Stimulated activated memory B cell treated with anti-CD40 and anti-IgM and Interleukin-4, amounts not matched to agents 10 μg/mL and 1 μg/mL and 100 μg/mL, for 72 hours (primary cell): Measurements from ENCODE around the gene JAK2.

Experiments used
- ATAC-seq: fragments of 150-1000 bp; cut with Tn5 transposase; 2 replicates; pipeline ENCODE4 v1.10.0; 2021
- H3K27ac Mint-ChIP-seq: one replicate; pipeline ENCODE4 v1.8.0; 2022; ENCODE audit warnings: mild to moderate bottlenecking, mixed read lengths
- H3K27me3 Mint-ChIP-seq: one replicate; pipeline ENCODE4 v1.8.0; 2022; ENCODE audit warnings: mixed read lengths
- H3K36me3 Mint-ChIP-seq: one replicate; pipeline ENCODE4 v1.8.0; 2022; ENCODE audit warnings: mixed read lengths
- H3K4me1 Mint-ChIP-seq: one replicate; pipeline ENCODE4 v1.8.0; 2022; ENCODE audit warnings: mixed read lengths
- H3K4me3 Mint-ChIP-seq: one replicate; pipeline ENCODE4 v1.8.0; 2022; ENCODE audit warnings: mild to moderate bottlenecking, moderate library complexity, mixed read lengths
- H3K9me3 Mint-ChIP-seq: one replicate; pipeline ENCODE4 v1.8.0; 2022; ENCODE audit warnings: mixed read lengths

JAK2 gene

DNA sequence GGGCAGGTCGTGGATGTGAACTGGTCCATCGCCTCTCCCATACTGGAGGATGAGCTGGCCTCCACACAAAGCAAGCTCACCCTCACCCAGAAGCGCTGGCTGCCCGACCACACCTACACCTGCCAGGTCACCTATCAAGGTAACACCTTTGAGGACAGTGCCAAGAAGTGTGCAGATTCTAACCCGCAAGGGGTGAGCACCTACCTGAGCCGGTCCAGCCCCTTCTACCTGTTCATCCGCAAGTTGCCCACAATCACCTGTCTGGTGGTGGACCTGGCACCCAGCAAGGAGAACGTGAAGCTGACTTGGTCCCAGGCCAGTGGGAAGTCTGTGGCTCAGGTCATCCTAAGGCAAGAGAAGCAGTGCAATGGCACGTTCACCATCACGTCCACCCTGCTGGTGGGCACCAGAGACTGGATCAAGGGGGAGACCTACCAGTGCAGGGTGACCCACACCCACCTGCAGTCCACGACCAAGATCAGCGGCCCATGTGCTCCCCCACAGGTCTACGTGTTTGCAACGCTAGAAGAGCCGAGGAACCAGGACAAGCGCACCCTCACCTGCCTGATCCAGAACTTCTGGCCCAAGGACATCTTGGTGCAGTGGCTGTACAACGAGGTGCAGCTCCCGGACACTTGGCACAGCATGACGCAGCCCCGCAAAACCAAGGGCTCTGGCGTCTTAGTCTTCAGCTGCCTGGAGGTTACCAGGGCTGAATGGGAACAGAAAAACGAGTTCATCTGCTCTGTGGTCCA lies 129.1 kb downstream of the JAK2 start:
- no peaks in the 10 kb centered on the region for H3K4me1 Mint-ChIP-seq
- peaks cover 5% of the 10 kb centered on the region for H3K9me3 Mint-ChIP-seq
- no peak for ATAC-seq
- peaks cover 18% of the 10 kb centered on the region for H3K36me3 Mint-ChIP-seq
- H3K4me3 Mint-ChIP-seq = no peak overlapping the region
- H3K27me3 Mint-ChIP-seq = no peaks in the 10 kb centered on the region
- H3K27ac Mint-ChIP-seq = no peak overlapping the region

DNA sequence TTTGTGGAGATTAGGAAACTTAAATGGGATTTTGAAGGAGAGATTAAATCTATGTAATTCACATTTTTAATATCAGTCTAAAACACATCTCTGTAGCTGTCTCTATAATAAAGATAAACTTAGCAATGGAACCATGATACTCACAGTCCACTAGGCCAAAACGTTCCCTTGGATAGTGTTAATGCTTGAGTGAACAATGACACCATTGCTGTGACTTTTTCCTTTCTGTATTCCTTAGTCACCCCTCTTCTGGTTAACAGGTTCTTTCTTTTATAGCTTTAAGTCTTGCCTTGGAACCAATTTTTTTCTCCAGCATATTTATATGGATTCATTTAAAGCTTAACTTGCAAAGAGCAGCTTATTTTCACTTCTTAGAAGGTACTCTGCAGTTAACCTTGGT lies 137.0 kb downstream of the JAK2 start:
- Mint-ChIP-seq H3K27me3 (no peaks in the 10 kb centered on the region), H3K36me3 (peaks cover 55% of the 10 kb centered on the region), H3K27ac (no peak overlapping the region), H3K4me1 (no peaks in the 10 kb centered on the region), H3K9me3 (no peaks in the 10 kb centered on the region), H3K4me3 (no peak overlapping the region)
- no peak for ATAC-seq

DNA sequence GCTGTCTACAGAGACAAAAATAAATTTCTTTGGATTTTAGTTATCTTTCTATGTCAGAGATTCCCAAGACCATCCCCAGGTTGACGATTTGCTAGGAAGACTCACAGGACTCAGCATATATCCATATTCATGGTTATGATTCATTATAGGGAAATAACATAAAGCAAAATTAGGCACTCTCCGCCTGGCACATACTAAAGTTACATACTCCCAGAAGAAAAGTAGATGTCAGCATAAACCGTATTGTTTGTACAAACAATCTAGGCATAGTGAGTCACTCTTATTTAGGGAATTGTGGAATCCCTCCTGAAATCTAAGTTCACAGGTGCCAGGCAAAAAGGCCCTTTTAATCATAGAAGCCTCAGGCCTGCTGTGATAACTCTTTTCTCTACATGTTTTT lies 137.4 kb downstream of the JAK2 start:
- H3K4me3 Mint-ChIP-seq = no peak overlapping the region
- no peaks in the 10 kb centered on the region for H3K4me1 Mint-ChIP-seq
- no peak for ATAC-seq
- H3K36me3 Mint-ChIP-seq = peaks cover 56% of the 10 kb centered on the region
- H3K27me3 Mint-ChIP-seq = no peaks in the 10 kb centered on the region
- no peaks in the 10 kb centered on the region for H3K9me3 Mint-ChIP-seq
- no peak overlapping the region for H3K27ac Mint-ChIP-seq

DNA sequence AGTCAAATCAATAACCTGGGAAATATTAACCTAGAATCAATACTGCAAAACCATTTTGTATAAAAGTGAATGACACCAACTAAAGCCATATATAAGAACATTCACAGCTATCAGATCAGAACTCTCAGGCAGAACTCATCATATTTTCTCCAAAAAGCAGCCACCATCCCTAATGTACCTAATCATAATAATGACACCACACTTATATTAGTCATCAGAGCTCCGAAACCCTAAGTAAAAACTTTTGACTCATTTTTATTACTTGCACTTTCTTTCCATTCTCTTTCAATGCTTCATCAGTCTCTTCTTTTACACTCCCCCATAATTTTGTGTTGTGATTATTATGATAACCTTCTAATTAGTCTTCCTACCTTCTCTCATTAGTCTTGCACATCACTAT lies 155.1 kb downstream of the JAK2 start:
- H3K27ac Mint-ChIP-seq = no peak overlapping the region
- no peak overlapping the region for H3K4me3 Mint-ChIP-seq
- no peaks in the 10 kb centered on the region for H3K4me1 Mint-ChIP-seq
- peaks cover 19% of the 10 kb centered on the region for H3K9me3 Mint-ChIP-seq
- no peaks in the 10 kb centered on the region for H3K27me3 Mint-ChIP-seq
- H3K36me3 Mint-ChIP-seq = peaks cover 65% of the 10 kb centered on the region
- ATAC-seq = no peak

DNA sequence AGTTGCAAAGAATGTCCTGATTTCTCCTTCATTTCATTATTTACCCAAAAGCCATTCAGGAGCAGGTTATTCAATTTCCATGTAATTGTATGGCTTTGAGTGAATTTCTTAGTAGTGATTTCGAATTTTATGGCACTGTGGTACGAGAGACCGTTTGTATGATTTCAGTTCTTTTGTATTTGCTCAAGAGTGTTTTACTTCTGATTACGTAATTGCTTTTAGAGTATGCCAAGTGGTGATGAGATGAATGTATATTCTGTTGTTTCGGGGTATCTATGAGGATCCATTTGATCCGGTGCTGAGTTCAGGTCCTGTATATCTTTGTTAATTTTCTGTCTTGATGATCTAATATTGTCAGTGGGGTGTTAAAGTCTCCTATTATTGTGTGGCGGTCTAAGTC lies 159.1 kb downstream of the JAK2 start:
- H3K27ac Mint-ChIP-seq = no peak overlapping the region
- no peaks in the 10 kb centered on the region for H3K27me3 Mint-ChIP-seq
- H3K36me3 Mint-ChIP-seq = peaks cover 92% of the 10 kb centered on the region
- no peak overlapping the region for H3K4me3 Mint-ChIP-seq
- H3K9me3 Mint-ChIP-seq = peaks cover 22% of the 10 kb centered on the region
- ATAC-seq = no peak
- no peaks in the 10 kb centered on the region for H3K4me1 Mint-ChIP-seq

DNA sequence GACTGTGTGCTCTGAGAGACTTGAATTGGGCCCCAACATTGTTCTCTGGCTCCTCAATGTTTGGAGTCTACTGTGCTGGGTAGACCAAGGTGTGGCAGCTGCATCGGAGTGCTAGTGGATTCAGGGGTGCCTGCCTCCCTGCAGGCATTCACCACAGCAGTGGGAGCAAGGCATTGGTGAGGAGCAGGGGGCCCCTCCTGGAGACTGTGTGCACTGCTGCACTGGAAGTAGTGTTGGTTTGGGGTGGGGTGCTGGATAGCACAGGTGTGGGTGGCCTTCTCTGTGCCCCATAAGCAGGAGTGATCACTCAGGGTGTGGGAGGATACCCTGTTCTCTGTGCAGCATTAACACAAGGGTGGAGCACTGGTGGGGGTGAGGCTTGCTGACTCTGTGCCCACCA lies 161.2 kb downstream of the JAK2 start:
- Mint-ChIP-seq H3K4me1 (no peaks in the 10 kb centered on the region), H3K9me3 (peaks cover 24% of the 10 kb centered on the region), H3K27me3 (no peaks in the 10 kb centered on the region), H3K36me3 (peaks cover 89% of the 10 kb centered on the region), H3K4me3 (no peak overlapping the region), H3K27ac (no peak overlapping the region)
- ATAC-seq = no peak
